ENCODE measurements around the gene SELENOI. TPM values are rescaled to one million over a fixed set of nuclear protein-coding genes. Genes with fewer than 3 reads are reported as not detected.

The SELENOI gene
- total RNA-seq, 3 donors from 2014 or later, result 6.6 to 26.3 (median 17.4) TPM

DNA sequence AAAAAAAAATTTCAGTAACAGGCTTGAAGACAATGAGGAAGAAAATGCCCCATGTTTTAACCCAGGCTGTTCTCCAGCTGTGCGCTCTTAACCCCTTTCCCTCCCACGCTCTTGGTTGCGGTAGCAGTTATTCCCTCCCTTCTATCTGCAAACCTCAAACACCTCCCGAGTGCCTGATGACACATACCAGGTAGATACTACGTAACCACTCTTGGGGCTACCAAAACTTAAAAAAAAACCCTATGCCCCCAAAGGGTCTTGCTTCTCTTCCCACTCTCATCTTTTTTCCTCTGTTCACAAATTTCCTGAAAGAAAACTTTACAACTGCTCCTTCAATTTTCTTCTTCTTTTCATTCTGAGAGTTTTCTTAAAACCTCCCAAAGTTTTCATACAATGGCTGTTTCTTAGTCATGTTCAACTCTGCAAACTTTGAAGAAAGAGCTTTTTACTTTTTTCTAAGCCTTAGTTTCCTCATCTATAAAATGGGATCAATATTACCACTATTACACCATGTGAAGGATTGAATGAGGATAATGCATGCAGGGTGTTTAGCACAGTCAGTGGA is 50.9 kb downstream of the SELENOI start:
- no peak for DNase-seq (ENCODE audit: low spot score in 2 of 2)
- H3K36me3 ChIP-seq, result no peaks in the 10 kb centered on the region
- H3K9me3 ChIP-seq, result no peaks in the 10 kb centered on the region
- intact Hi-C loops (cut with DNase I; ENCODE audit: low total_unique reads), result no loop called here
- no peaks in the 10 kb centered on the region for H3K27me3 ChIP-seq
- H3K27ac ChIP-seq, result no peak overlapping the region
- no peak overlapping the region for H3K4me3 ChIP-seq
- H3K4me1 ChIP-seq, result no peaks in the 10 kb centered on the region
- TF ChIP-seq POLR2A (IDR thresholded peaks at IDR 0.05), result no peak
- TF ChIP-seq, protein P1, sequence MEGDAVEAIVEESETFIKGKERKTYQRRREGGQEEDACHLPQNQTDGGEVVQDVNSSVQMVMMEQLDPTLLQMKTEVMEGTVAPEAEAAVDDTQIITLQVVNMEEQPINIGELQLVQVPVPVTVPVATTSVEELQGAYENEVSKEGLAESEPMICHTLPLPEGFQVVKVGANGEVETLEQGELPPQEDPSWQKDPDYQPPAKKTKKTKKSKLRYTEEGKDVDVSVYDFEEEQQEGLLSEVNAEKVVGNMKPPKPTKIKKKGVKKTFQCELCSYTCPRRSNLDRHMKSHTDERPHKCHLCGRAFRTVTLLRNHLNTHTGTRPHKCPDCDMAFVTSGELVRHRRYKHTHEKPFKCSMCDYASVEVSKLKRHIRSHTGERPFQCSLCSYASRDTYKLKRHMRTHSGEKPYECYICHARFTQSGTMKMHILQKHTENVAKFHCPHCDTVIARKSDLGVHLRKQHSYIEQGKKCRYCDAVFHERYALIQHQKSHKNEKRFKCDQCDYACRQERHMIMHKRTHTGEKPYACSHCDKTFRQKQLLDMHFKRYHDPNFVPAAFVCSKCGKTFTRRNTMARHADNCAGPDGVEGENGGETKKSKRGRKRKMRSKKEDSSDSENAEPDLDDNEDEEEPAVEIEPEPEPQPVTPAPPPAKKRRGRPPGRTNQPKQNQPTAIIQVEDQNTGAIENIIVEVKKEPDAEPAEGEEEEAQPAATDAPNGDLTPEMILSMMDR (IDR thresholded peaks at IDR 0.05), result no peak
- no peak for TF ChIP-seq POLR2AphosphoS5 (IDR thresholded peaks at IDR 0.05)

DNA sequence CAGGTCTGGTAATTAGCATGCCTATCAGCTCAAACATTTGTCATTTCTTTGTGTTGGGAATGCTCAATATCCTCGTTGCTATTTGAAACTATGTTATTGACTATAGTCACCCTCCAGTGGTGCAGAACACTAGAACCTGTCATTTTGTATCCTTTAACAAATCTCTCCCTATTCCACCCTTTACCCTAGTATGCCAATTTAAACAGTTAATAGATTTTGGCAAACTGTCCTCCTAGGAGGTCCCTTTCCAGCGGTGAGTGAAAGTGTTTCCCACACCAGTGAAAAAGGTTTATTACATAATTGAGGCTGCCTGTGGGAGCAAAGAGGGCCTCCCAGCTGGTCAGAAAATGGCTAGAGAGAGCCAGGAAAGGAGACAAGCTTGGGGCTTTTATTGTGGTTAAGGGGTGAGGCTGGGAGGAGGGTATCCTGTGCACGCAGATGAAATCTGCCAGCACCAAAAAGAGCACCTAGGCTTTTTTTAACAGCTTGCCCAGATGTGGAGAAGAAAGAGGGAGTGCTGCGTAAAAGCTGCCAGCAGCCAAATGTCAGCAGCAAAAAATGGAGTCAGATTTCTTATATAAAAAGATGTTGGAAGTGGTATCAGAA is 53.9 kb downstream of the SELENOI start:
- TF ChIP-seq, protein P1 (IDR thresholded peaks at IDR 0.05), result no peak
- TF ChIP-seq POLR2A (IDR thresholded peaks at IDR 0.05) (no peak), POLR2AphosphoS5 (IDR thresholded peaks at IDR 0.05) (no peak)
- no peak for DNase-seq (ENCODE audit: low spot score in 2 of 2)
- intact Hi-C loops (cut with DNase I; ENCODE audit: low total_unique reads), result no loop called here
- no peaks in the 10 kb centered on the region for H3K9me3 ChIP-seq
- H3K36me3 ChIP-seq, result no peaks in the 10 kb centered on the region
- no peak overlapping the region for H3K27ac ChIP-seq
- no peaks in the 10 kb centered on the region for H3K4me1 ChIP-seq
- no peak overlapping the region for H3K4me3 ChIP-seq
- H3K27me3 ChIP-seq, result no peaks in the 10 kb centered on the region

- TF ChIP-seq POLR2AphosphoS5 (IDR thresholded peaks at IDR 0.05) (no peak), POLR2A (IDR thresholded peaks at IDR 0.05) (no peak)
- TF ChIP-seq, protein P1 (IDR thresholded peaks at IDR 0.05), result no peak
- Histone ChIP-seq H3K36me3 (no peaks in the 10 kb centered on the region), H3K4me3 (no peak overlapping the region), H3K9me3 (no peaks in the 10 kb centered on the region), H3K27me3 (no peaks in the 10 kb centered on the region), H3K4me1 (no peaks in the 10 kb centered on the region), H3K27ac (no peak overlapping the region)
- no peak for DNase-seq (ENCODE audit: low spot score in 2 of 2)
- intact Hi-C loops (cut with DNase I; ENCODE audit: low total_unique reads), result no loop called here
These were observed 54.8 kb downstream of the SELENOI start for GRCh38 chr2:26400723-26401122.

- Histone ChIP-seq H3K27me3 (no peaks in the 10 kb centered on the region), H3K4me3 (peak within 1 kb of the TSS; percentile 12 to 61 (median 33)), H3K9me3 (no peaks in the 10 kb centered on the region), H3K27ac (no peak within 1 kb of the TSS), H3K4me1 (no peaks in the 10 kb centered on the region), H3K36me3 (no peaks in the 10 kb centered on the region)
- TF ChIP-seq, protein P1 (IDR thresholded peaks at IDR 0.05), result no peak
- no peak for TF ChIP-seq POLR2AphosphoS5 (IDR thresholded peaks at IDR 0.05)
- no peak for TF ChIP-seq POLR2A (IDR thresholded peaks at IDR 0.05)
- intact Hi-C loops (cut with DNase I; ENCODE audit: low total_unique reads), result no loop called here
- DNase-seq (ENCODE audit: low spot score in 2 of 2), result peak; percentile 23 to 55
These were observed 56.0 kb downstream of the SELENOI start, which contains the start of gene DRC1 for GRCh38 chr2:26401739-26402541. TSS of gene DRC1 (plus strand) at chr2:26401920. CDS start at chr2:26401990, 70 bp downstream.

- H3K36me3 ChIP-seq, result no peaks in the 10 kb centered on the region
- no peak for DNase-seq (ENCODE audit: low spot score in 2 of 2)
- no peak overlapping the region for H3K27ac ChIP-seq
- no peak overlapping the region for H3K4me3 ChIP-seq
- TF ChIP-seq POLR2A (IDR thresholded peaks at IDR 0.05) (no peak), POLR2AphosphoS5 (IDR thresholded peaks at IDR 0.05) (no peak)
- TF ChIP-seq, protein P1 (IDR thresholded peaks at IDR 0.05), result no peak
- no peaks in the 10 kb centered on the region for H3K27me3 ChIP-seq
- no peaks in the 10 kb centered on the region for H3K9me3 ChIP-seq
- intact Hi-C loops (cut with DNase I; ENCODE audit: low total_unique reads), result no loop called here
- no peaks in the 10 kb centered on the region for H3K4me1 ChIP-seq
These were observed 61.6 kb downstream of the SELENOI start for GRCh38 chr2:26407526-26407925.
